PC-3 (cell line): ENCODE data around the gene SAMD8. TPM values are rescaled to one million over a fixed set of nuclear protein-coding genes. Genes with fewer than 3 reads are reported as not detected.

Source experiments
- ATAC-seq: fragments of 200-7000 bp; cut with Tn5 transposase; 2 replicates; pipeline ENCODE4 v1.9.1; 2020; ENCODE audit warnings: mild to moderate bottlenecking, moderate library complexity
- BruUV-seq: library from RNA; stranded (reverse); fragments of 400-500 nt; replicated peaks from 2 replicates; lab custom pipeline; 2021; lab: Mats Ljungman, UMichigan
- CTCF ChIA-PET: fragments of 300-600 bp; sonication (Branson Sonifier 250); formaldehyde crosslinking; loops from one replicate; lab custom pipeline; 2022; ENCODE audit warnings: antibody characterized with exemption; lab: Charles Lee
- POLR2A ChIA-PET: fragments of 300-600 bp; sonication (Branson Sonifier 250); formaldehyde crosslinking; loops from one replicate; lab custom pipeline; 2022; ENCODE audit warnings: antibody characterized with exemption; ENCODE audit not compliant: unreplicated experiment; lab: Charles Lee
- DNase-seq: peaks from one replicate; pipeline ENCODE4 v3.0.0-alpha.2; 2015
- H2AFZ ChIP-seq: fragments of 300-600 bp; sonication (generic); 2 replicates; pipeline ENCODE4 v1.6.0; 2016; ENCODE audit warnings: antibody characterized with exemption, low read length
- H3F3A ChIP-seq: fragments of 300-600 bp; sonication (generic); one replicate; pipeline ENCODE4 v1.6.0; 2017; ENCODE audit warnings: antibody characterized with exemption, low read length, control low read depth, mild to moderate bottlenecking; ENCODE audit not compliant: unreplicated experiment
- H3K27ac ChIP-seq: fragments of 300-600 bp; sonication (generic); 2 replicates; pipeline ENCODE4 v1.5.1; 2016; ENCODE audit warnings: mild to moderate bottlenecking, low read length
- H3K27me3 ChIP-seq: fragments of 300-600 bp; sonication (generic); 2 replicates; pipeline ENCODE4 v1.6.1; 2016; ENCODE audit warnings: low read length, mixed read lengths
- H3K36me3 ChIP-seq: fragments of 300-600 bp; sonication (generic); 2 replicates; pipeline ENCODE4 v1.6.1; 2016; ENCODE audit warnings: low read depth, mixed run types, low read length, mixed read lengths
- H3K4me1 ChIP-seq: fragments of 300-600 bp; sonication (generic); 2 replicates; pipeline ENCODE4 v1.5.1; 2016; ENCODE audit warnings: low read length; ENCODE audit not compliant: insufficient read depth
- H3K4me2 ChIP-seq: fragments of 300-600 bp; sonication (generic); 2 replicates; pipeline ENCODE4 v1.6.0; 2016; ENCODE audit warnings: low read length
- H3K4me3 ChIP-seq: fragments of 300-600 bp; sonication (generic); 2 replicates; pipeline ENCODE4 v1.5.1; 2016; ENCODE audit warnings: mild to moderate bottlenecking, low read length, mixed read lengths
- H3K79me2 ChIP-seq: fragments of 300-600 bp; sonication (generic); 2 replicates; pipeline ENCODE4 v1.6.1; 2017; ENCODE audit warnings: low read length, mixed read lengths
- H3K9ac ChIP-seq: fragments of 300-600 bp; sonication (generic); 2 replicates; pipeline ENCODE4 v1.6.0; 2016; ENCODE audit warnings: mild to moderate bottlenecking, low read length
- H3K9me2 ChIP-seq: fragments of 300-600 bp; sonication (generic); replicated peaks from 2 replicates; pipeline ENCODE4 v1.6.1; 2016; ENCODE audit warnings: mixed run types, low read length, mixed read lengths
- H3K9me3 ChIP-seq: fragments of 300-600 bp; sonication (generic); 2 replicates; pipeline ENCODE4 v1.6.1; 2016; ENCODE audit warnings: low read length, mixed read lengths
- H4K20me1 ChIP-seq: fragments of 300-600 bp; sonication (generic); 2 replicates; pipeline ENCODE4 v1.6.1; 2016; ENCODE audit warnings: low read length, mixed read lengths
- EZH2 ChIP-seq: fragments of 300-600 bp; sonication (generic); IDR thresholded peaks from one replicate; pipeline ENCODE4 v1.6.1; 2017; ENCODE audit warnings: antibody characterized with exemption, mild to moderate bottlenecking, low read length; ENCODE audit not compliant: unreplicated experiment
- EZH2phosphoT487 ChIP-seq: fragments of 300-600 bp; sonication (generic); IDR thresholded peaks from 2 replicates; pipeline ENCODE4 v1.6.1; 2018; ENCODE audit warnings: mild to moderate bottlenecking, antibody characterized with exemption, low read length, borderline replicate concordance
- intact Hi-C: fragments of 100-400 bp; cut with micrococcal nuclease; formaldehyde crosslinking; loops from 2 replicates; pipeline ENCODE4 v1.9.0; 2023
- total RNA-seq: library from RNA; depleted of rRNA; stranded (reverse); fragments of >200 nt; gene quantifications from 2 replicates; pipeline ENCODE4 v1.2.3, GENCODE V29; 2014
- TF ChIP-seq, protein P1 (sequence below): fragments of 300-600 bp; sonication (generic); conservative IDR thresholded peaks from 2 replicates; pipeline ENCODE4 v1.5.1; 2017; ENCODE audit warnings: antibody characterized with exemption, low read depth, mild to moderate bottlenecking, low read length

The SAMD8 gene
- total RNA-seq, 1 experiment from 2014 or later = 47.4 TPM

GRCh38 chr10:75062506-75063299 is 48.8 kb upstream of the SAMD8 start:
- ChIA-PET POLR2A (no interaction called here), CTCF (interaction anchor here (0.5 kb wide), 1 partner anchor 35 kb away, joined by 3 read pairs; no protein-coding TSS in a partner anchor)
- DNase-seq (no peak), ATAC-seq (peak; percentile 19)
- Histone ChIP-seq H3K79me2 (no peaks in the 10 kb centered on the region), H3K9me3 (no peaks in the 10 kb centered on the region), H3F3A (no peaks in the 10 kb centered on the region), H3K4me1 (no peaks in the 10 kb centered on the region), H3K27ac (no peak overlapping the region), H3K4me3 (no peak overlapping the region), H4K20me1 (no peaks in the 10 kb centered on the region), H3K9me2 (no peaks in the 10 kb centered on the region), H3K27me3 (no peaks in the 10 kb centered on the region), H3K9ac (no peak overlapping the region), H3K36me3 (no peaks in the 10 kb centered on the region), H3K4me2 (no peak overlapping the region), H2AFZ (no peak overlapping the region)
- no peak for TF ChIP-seq EZH2phosphoT487
- TF ChIP-seq, protein P1, sequence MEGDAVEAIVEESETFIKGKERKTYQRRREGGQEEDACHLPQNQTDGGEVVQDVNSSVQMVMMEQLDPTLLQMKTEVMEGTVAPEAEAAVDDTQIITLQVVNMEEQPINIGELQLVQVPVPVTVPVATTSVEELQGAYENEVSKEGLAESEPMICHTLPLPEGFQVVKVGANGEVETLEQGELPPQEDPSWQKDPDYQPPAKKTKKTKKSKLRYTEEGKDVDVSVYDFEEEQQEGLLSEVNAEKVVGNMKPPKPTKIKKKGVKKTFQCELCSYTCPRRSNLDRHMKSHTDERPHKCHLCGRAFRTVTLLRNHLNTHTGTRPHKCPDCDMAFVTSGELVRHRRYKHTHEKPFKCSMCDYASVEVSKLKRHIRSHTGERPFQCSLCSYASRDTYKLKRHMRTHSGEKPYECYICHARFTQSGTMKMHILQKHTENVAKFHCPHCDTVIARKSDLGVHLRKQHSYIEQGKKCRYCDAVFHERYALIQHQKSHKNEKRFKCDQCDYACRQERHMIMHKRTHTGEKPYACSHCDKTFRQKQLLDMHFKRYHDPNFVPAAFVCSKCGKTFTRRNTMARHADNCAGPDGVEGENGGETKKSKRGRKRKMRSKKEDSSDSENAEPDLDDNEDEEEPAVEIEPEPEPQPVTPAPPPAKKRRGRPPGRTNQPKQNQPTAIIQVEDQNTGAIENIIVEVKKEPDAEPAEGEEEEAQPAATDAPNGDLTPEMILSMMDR = no peak
- TF ChIP-seq EZH2 = no peak
- intact Hi-C loops = no loop called here
- BruUV-seq = no TSS peak

- BruUV-seq = no TSS peak
- H4K20me1 ChIP-seq = no peaks in the 10 kb centered on the region
- H2AFZ ChIP-seq = no peak overlapping the region
- ChIA-PET POLR2A (no interaction called here), CTCF (no interaction called here)
- no peaks in the 10 kb centered on the region for H3K4me1 ChIP-seq
- intact Hi-C loops = no loop called here
- no peak for ATAC-seq
- DNase-seq = no peak
- TF ChIP-seq EZH2 = no peak
- TF ChIP-seq, protein P1 = no peak
- no peak for TF ChIP-seq EZH2phosphoT487
- no peaks in the 10 kb centered on the region for H3K36me3 ChIP-seq
- H3K4me3 ChIP-seq = no peak overlapping the region
- H3K27me3 ChIP-seq = no peaks in the 10 kb centered on the region
- H3K4me2 ChIP-seq = no peak overlapping the region
- H3F3A ChIP-seq = no peaks in the 10 kb centered on the region
- H3K9me2 ChIP-seq = no peaks in the 10 kb centered on the region
- no peaks in the 10 kb centered on the region for H3K79me2 ChIP-seq
- no peak overlapping the region for H3K9ac ChIP-seq
- H3K9me3 ChIP-seq = no peaks in the 10 kb centered on the region
- no peak overlapping the region for H3K27ac ChIP-seq
Observed at GRCh38 chr10:75063461-75064230, 47.8 kb upstream of the SAMD8 start.

DNA sequence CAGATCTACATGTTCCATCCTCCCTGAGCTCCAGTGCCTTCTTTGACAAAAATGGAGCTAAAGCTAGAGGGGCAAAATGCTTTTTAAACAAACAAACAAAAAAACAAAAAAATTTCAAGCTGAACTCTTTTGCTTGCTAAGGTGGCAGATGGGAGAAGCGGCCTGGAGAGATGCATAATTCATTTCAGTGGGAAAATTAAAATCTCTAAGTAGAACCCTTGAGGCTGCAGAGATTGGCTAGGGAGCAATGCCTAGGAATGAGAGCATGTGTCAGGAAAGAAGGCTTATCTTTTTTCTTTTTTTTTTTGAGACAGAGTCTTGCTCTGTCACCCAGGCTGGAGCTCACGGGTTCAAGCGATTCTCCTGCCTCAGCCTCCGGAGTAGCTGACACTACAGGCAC is 46.4 kb upstream of the SAMD8 start:
- no peak overlapping the region for H3K9ac ChIP-seq
- no peaks in the 10 kb centered on the region for H4K20me1 ChIP-seq
- TF ChIP-seq EZH2 (no peak), EZH2phosphoT487 (no peak)
- TF ChIP-seq, protein P1 = no peak
- ATAC-seq = no peak
- H3K9me3 ChIP-seq = no peaks in the 10 kb centered on the region
- H3K4me1 ChIP-seq = no peaks in the 10 kb centered on the region
- BruUV-seq = no TSS peak
- no peak for DNase-seq
- H3F3A ChIP-seq = no peaks in the 10 kb centered on the region
- no peaks in the 10 kb centered on the region for H3K36me3 ChIP-seq
- H2AFZ ChIP-seq = 0 out of 2 replicates have a peak overlapping the region, but pooled peaks have one; percentile 9
- H3K27me3 ChIP-seq = no peaks in the 10 kb centered on the region
- no peak overlapping the region for H3K27ac ChIP-seq
- ChIA-PET POLR2A (interaction anchor here (0.8 kb wide), 1 partner anchor 37 kb away, joined by 5 read pairs; no protein-coding TSS in a partner anchor), CTCF (no interaction called here)
- H3K79me2 ChIP-seq = no peaks in the 10 kb centered on the region
- H3K4me2 ChIP-seq = no peak overlapping the region
- H3K4me3 ChIP-seq = no peak overlapping the region
- H3K9me2 ChIP-seq = no peaks in the 10 kb centered on the region
- intact Hi-C loops = no loop called here
